GM18517 (cell line): ENCODE results near the gene PLSCR4.

Source experiments
- ATAC-seq: cut with Tn5 transposase; IDR thresholded peaks from one replicate; pipeline ENCODE4 v1.9.1; 2021; ENCODE audit warnings: mild to moderate bottlenecking, moderate library complexity; ENCODE audit not compliant: unreplicated experiment

PLSCR4 gene

DNA sequence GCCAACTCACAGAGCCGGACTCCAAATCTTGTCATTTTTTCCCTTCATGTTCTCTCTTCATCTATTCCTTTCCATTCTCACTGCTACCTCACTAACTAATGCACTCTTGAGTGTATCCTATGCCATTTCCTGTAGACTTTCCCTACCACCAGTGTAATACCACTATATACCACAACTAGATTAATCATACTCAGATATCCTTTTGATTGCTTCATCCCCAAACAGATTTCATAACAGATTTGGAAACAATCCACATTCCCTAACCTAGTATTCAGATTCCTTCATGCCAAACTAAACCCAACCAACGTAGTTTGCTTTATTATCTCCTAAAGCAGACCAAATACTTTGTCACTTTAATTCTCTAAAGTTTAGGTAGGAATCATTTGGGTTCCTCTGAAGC is 87.3 kb downstream of the PLSCR4 start:
- ATAC-seq, result no peak

DNA sequence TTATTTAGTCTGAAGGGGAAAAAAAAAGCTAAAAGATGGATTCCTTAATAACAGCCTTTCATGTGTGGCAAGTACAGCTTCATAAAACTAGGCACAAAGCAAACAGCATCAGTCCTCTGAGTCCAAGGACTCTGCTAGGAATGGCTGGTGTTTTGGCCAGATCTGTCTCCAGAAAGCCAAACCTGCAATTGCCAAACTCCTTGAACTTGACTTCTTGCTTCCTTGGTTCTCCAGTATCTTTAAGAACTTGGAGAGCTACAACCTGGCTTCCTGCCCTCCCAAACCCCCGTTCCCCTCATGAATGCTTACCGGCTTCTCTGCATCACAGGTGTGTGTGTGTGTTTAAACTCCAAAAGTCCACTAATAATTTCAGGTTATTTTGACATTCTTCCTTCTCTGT is 88.3 kb downstream of the PLSCR4 start:
- ATAC-seq, result no peak

DNA sequence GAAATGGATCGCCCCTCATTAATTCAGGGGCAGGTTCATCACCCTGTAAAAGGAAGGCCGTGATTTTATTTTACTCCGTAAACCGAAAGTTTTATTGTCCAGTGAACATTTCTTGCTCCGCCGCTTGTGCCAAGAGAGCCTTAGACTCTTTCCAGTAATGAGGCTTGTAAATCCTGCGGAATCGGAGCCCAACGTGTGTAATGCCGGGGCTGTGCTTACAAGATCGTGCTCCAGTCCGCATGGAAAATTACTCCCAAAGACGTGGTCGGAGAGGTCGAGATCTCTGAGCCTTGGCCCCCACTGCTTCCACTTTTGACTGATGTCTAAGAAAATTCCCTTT is 89.3 kb downstream of the PLSCR4 start:
- no peak for ATAC-seq

DNA sequence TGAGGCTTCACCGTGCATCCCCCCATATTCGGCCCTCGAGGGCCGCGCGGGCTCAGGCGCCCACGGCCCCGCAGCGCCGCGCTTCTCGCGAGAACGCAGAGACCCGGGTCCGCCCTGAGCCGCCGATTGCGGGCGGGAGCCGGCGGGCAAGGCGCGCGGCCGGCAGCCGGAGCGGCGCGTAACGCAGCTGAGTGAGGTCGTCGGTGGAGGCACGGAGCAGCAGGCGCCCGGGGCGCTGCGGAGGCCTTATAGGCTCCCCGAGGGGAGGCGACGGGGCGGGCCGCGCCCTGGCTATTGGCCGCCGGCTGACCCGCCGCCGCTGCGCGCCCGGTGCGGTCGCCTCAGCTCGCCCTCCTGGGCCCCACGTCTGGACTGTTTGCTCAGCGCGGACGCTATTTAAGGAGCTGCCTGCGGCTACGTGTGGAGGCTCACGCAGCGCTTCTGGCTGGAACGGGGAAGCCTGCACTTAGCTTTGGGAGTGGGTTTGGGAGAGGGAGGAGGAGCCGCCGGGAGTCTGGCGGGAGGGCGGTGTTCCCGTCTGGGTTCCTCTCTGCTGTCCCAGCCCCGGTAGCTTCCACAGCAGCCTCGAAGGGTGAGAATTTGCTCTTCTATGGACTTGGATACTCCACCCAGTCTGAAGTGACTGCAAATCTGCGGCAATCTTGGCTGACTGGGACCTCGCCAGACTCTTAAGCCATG is 89.8 kb downstream of the PLSCR4 start, which contains the start of gene PLOD2:
Gene PLOD2 (minus strand): TSS at position 221 of the 699 bp plus-strand sequence. CDS start 195 bp downstream, at position 26.
- ATAC-seq, result peak; percentile 50

DNA sequence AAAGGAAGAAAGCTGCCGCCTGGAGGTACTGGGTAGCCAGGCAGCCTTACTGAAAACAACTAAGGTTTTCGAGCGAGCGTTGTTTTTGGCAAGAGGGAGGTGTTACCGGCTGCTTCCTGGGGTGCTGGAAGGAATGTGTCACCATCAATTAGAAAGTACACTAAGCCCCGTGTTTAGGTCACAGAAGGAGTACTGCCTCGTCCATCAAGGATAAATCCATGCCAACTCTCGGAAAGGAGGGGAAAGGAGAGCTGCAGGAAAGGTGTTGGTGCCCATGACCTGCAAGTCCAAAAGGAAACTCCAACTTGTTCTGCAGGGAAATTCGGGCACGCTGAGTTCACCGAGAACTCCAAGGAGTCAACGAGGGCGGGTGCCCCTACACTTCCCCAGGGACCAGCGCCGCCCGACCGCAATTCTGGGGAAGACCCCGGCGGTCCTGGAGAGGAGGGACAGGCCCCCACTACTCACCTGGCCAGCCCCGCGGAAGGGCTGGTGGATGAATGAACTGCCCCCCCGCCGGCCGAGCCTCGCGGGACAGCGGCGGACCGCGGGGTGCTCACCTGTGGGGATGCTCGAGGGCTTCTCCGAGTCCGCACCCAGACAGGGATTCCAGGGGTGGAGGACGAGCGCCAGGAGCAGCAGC is 90.5 kb downstream of the PLSCR4 start:
- no peak for ATAC-seq

DNA sequence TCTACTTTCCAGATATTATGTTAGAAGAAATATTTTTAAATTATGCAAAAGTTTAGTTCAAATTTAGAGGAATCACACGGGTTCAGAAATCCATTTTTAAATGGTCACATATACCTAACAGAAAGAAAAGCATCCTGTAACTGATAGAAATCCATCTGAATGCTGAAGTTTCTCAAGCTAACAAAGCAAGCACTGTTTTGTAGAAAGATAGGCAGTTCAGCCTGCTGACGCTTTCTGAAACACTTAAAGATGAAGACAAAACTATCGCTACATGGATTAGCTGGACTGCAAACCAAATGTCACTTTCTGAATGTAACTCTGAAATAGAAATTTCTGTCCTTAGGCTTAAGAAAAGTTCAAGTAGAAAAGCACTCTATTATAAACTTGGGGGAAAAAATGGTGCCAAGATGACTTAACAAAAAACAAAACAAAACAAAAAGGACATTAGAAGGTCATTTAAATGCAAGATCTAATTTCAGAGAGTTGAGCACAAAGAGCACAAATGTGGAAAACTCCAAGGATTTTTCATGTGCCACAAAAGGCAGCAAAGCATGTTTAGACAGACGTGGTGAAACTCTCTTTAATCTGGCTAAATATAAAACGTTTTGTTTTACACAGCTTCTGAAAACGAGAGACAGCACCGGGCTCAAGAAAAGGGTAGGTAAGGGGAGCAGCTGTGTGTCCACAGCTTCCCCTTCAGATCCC is 91.1 kb downstream of the PLSCR4 start:
- ATAC-seq, result no peak

DNA sequence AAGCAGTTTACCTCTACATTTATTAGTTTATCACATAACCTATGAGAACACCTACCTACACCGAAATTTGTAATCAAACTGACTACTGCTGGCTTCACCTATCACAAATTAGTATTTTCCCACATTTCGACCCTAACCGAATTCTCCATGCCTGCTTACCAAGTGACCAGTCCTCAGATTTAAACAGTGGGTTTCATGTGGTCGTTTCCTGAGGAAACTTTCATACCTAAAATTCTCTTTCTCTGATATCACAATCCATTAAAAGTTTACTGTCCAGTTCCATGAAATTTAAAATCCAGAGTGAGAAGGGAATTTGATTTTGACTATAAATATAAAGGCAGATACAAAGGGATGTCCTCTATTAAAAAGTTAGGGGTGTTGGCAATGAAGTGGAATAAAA is 91.9 kb downstream of the PLSCR4 start:
- ATAC-seq, result no peak

DNA sequence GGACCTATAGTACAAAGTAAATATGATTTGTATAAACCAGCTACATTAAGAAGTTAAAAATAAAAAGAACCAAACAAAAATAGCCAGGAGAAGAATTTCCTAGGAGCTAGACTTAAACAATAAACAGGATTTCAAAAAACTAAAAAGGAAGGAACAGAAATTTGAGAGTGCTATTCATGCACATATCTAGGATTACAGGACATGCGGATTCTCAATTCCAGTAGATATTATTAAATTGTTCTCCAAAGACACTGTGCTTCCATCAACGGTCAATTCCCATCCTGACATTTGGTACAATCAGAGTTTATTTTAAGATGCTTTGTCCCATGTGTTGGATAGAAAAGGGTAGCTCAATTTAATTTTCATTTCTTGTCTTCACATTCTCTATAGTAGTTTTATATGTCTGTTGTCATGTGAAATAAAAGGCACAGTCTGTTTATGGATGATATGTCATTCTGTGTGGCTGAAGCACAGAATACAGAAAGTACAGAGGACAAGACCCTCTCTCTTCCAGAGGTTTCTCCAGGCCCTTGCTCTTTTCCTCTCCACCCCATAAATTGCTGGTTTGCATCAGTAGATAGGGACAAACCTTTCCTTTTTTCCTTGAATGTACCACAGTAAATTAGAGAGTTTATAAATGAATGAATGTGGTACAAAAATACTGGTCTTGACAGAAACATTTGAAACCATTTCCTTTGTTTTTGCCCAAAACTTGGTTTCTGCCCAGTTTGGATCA is 93.4 kb downstream of the PLSCR4 start:
- no peak for ATAC-seq

DNA sequence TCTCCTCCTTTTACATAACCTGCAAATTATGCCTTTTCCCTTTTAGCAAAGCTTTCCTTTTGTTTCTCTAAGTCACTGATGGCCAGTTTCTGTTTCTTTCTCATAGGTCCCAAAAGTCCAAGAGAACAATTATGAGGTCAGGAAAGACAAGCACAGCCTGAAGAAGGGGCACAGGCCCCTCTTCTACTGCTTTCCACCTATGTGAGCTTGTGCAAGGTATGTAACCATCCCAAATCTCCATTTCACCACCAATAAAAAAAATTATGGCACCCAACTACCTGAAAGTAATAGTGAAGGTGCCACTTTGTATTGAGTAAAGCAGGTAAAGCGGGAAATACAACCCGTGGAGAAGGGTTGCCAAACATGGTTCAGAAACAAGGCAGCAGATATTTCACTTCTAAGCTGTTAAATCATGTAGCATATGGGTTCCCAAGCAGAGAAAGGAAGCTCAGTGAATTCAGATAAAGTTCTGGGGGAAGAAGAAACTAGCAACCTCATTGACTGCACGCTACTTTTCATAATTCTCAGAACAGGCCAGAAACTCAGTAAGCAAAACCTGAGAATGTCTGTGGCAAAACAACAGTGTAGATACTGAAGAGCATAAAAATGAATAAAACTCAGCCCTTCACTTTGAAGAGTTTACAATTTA is 94.1 kb downstream of the PLSCR4 start:
- no peak for ATAC-seq

DNA sequence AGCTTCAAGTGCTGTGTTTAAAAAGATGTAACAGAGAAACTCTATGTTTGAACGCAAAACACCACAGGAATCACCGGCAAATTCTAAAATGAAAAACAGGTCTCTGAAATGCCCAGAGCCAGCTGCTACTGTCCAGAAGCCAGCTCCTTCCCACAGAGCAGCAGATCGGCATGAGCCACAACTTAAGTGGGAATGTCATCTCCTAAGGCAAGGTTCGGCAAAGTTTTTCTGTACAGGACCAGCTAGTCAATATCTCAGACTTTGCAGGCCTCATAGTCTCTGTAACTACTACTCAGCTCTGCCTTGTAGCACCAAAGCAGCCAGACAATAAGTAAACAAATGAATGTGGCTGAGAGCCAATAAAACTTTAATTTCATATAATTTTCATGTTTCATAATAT is 94.8 kb downstream of the PLSCR4 start:
- ATAC-seq, result no peak

DNA sequence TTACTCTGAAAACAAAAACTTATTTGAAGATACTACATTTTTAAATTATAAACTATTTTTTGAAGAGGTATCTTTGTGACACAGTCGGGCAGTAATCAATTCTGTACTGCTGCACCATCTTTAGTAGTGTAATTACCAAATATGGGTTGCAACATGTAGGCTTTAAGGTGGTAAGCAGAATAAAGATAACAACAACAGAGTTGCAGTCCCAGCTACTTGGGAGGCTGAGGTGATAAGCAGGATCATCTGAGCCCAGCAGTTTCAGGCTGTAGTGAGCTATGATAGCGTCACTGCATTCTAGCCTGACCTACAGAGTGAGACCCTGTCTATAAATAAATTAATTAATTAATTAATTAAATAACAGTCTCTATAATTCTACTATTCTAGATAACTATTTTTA is 95.9 kb downstream of the PLSCR4 start:
- ATAC-seq, result no peak

DNA sequence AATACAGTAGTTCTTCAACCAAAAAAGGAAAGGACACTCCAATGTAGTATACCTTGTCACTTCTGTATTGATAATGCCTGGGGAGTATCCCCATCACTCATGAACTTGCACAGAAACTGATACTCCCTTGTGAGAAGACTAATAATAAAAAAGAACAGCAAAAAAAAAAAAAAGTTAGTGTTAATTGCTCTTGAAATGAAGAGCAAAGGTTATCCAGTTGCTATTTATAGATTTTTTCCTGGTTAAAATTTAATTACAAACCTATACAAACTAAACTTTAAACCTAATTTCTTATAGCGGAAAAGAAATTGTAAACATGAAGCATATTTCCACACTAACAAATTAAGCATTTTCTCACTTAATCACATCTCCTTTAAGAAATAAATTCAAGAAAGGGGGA is 96.6 kb downstream of the PLSCR4 start:
- no peak for ATAC-seq

DNA sequence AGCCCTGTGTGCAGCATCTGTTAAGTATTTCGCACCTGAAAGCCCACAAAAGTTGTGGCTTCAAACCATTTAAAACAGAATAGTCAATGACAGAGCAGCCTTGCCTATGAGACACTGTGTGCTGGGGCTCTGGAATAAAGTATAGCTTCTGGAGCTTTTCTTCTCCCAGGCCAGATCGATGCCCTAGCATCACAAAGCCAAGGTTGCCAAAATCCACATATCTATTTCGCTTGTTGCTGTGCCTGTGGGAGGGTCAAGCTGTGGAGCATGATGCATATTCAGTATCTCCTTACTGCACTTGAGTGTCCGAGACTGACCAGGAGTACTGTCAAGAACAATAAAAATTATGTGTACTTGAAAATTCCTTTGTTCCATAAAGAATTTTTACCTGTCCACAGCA is 97.5 kb downstream of the PLSCR4 start:
- ATAC-seq, result no peak

DNA sequence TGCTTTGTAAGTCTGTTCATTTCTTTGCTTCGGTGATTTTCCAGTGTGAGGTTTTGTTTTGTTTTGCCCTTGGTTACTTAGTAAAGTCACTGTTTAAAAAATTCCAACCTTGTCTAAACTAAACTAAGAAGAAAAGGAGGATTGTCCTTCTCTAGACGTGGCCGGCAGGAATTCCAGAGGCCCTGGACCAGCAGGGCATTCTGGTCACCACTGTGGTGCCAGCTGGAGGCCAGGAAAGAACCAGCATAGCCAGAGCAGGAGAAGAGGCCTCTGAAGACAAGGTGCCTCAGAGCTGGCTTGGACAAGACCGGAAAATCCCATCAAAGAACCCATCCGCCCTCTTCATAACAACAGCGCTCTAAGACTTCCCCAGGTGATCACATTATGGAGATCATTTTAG is 98.1 kb downstream of the PLSCR4 start:
- ATAC-seq, result no peak

DNA sequence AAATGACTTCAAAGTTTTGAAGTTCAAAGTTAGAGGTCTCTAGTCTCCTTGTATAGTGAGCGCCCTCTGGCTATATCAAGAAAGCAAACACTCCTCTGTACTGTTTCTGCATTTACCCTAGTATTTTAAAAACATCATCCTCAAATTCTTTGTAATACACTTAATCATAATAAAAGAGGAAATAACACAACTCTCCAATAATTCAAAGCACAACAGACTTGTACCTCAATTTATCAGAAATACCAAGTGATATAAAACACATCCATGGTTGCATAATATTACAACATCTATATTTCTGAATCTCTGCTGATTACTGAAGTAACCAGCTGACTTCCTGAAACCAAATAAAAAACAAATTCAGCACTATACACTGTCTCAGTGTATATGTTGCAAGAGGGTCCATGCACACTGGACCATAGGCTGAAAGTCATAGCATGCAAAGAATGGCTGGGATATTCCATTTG is 102.4 kb downstream of the PLSCR4 start:
- no peak for ATAC-seq

DNA sequence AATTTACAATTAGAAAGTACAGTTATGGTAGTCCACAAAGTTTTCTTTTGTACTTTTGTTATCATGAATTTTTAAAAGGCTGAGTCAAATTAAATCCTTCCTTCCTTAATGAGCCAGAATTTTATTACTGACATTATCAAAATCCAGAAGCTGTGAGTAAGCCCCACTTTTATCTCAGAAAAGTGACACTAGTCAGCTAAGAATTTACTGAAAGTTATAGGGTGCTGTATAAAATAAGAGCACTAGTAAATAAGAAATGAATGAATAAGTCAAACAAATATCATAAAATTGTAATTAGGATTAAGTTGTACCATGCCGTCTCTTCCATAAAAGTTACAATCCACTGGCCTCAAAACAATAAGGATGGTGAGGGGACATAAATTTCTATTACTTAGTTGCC is 105.3 kb downstream of the PLSCR4 start:
- ATAC-seq, result no peak

DNA sequence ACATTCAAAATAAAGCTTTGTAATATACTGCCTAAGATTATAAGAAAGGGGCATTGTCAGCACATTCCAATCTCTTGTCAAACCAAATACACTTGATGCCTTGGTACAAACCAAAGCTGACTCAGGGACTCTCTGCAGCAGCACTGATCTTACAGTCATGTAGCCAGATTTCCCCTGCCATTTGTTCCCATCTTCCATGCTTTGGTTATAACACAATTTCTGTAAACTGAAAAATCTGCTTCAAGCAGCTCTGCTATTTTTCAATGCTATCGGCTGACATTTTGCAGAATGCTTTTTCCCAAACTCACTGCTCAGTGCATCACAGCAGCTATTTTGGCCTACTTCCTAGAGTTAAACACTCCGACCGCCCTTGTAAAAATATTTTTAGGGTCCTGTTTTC is 108.1 kb downstream of the PLSCR4 start:
- no peak for ATAC-seq
